ENCODE measurements around the gene SPON1.

Gene SPON1

DNA sequence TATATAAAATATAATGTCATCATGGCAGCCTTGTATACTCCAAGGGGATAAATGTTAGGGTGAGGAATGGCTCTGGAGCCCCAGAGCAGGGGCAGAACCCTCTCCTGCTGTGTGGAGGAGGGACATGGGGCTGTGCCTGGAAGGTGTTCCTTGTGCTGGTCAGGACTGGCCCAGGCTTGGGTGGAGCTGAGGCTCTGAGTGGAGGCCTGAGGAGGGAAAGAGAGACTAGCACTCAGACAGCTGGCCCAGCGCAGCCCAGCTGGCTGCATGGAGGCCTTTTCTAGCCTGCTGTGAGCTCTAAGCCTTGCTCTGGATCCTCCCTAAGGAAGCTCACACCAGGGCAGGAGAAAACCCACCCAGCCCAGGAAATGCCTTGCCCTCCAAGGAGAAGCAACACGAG lies 282.9 kb downstream of the SPON1 start:
- Histone ChIP-seq H2BK120ac (ENCODE audit: low read depth, low read length) (no peak overlapping the region), H4K8ac (ENCODE audit: low read depth, low read length) (no peak overlapping the region), H3K9me3 (replicated peaks in 1 of 2; ENCODE audit: control insufficient read depth in 2 of 2, insufficient read depth in 1 of 2, low read depth in 1 of 2, low read length in 2 of 2) (no peaks in the 10 kb centered on the region), H3K36me3 (replicated peaks in 1 of 2; ENCODE audit: control insufficient read depth in 2 of 2, insufficient read depth in 2 of 2, low read length in 2 of 2) (no peaks in the 10 kb centered on the region), H4K91ac (ENCODE audit: low read depth, low read length, poor library complexity) (no peak overlapping the region), H3K18ac (ENCODE audit: low read length) (no peak overlapping the region), H3K27me3 (ENCODE audit: control insufficient read depth in 3 of 3, insufficient read depth in 3 of 3, low read depth in 1 of 3, low read length in 3 of 3) (peaks cover 0 to 19% (median 0%) of the 10 kb centered on the region in 3 experiments), H2BK15ac (ENCODE audit: low read length) (no peak overlapping the region), H3K4me1 (ENCODE audit: control insufficient read depth in 2 of 2, insufficient read depth in 1 of 2, low read depth in 1 of 2, low read length in 2 of 2) (peaks cover 2 to 15% of the 10 kb centered on the region in 2 donors), H3K23ac (ENCODE audit: low read depth, low read length, poor library complexity) (no peak overlapping the region), H2BK12ac (ENCODE audit: low read length) (no peak overlapping the region), H2AFZ (ENCODE audit: low read length) (no peak overlapping the region), H3K14ac (ENCODE audit: low read length) (no peak overlapping the region), H3K9ac (ENCODE audit: low read depth, low read length, poor library complexity) (no peak overlapping the region), H3K27ac (replicated peaks; ENCODE audit: low read length) (no peak overlapping the region), H2AK5ac (ENCODE audit: low read depth, low read length) (peak overlapping the region; percentile 68), H3K4me2 (ENCODE audit: insufficient read depth, low read length, poor library complexity, severe bottlenecking) (no peak overlapping the region), H2BK5ac (ENCODE audit: low read length) (no peak overlapping the region), H3K4me3 (ENCODE audit: low read length in 2 of 2) (no peak overlapping the region), H3K79me1 (ENCODE audit: low read depth, low read length) (no peaks in the 10 kb centered on the region), H3K4ac (ENCODE audit: low read length) (no peak overlapping the region)
- no peak for DNase-seq (ENCODE audit: low spot score)
- no CpG with 5 or more reads among the region's 2 CpGs for WGBS, 2 donors (ENCODE audit: extremely low coverage in 2 of 2, insufficient read length in 2 of 2, insufficient replicate concordance in 1 of 2)

DNA sequence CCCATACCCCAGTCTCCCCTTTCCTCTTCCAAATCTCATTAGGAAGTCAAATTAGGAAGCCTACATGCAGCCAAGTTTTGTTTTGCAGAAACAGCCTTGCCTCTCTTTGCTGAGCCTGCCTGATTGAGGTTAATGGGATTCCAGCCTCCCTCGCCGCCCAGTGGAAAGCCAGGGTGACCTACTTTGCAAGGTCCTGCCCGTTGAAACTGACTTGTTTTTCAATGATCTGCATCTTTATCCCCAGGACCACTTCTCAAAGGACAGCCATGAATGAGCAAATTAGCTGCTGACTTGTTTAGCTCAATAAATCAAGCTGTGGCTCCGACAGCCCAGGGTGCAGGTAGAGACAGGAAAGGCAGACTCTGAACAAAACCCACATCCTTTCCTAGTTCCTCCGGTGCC lies 286.1 kb downstream of the SPON1 start:
- no peak overlapping the region for H3K23ac ChIP-seq (ENCODE audit: low read depth, low read length, poor library complexity)
- H4K8ac ChIP-seq (ENCODE audit: low read depth, low read length) = no peak overlapping the region
- H3K4me2 ChIP-seq (ENCODE audit: insufficient read depth, low read length, poor library complexity, severe bottlenecking) = no peak overlapping the region
- peak; percentile 47 for DNase-seq (ENCODE audit: low spot score)
- H2BK15ac ChIP-seq (ENCODE audit: low read length) = no peak overlapping the region
- H4K91ac ChIP-seq (ENCODE audit: low read depth, low read length, poor library complexity) = no peak overlapping the region
- no peak overlapping the region for H3K18ac ChIP-seq (ENCODE audit: low read length)
- H3K9me3 ChIP-seq (replicated peaks in 1 of 2; ENCODE audit: control insufficient read depth in 2 of 2, insufficient read depth in 1 of 2, low read depth in 1 of 2, low read length in 2 of 2) = no peaks in the 10 kb centered on the region
- no peak overlapping the region for H3K14ac ChIP-seq (ENCODE audit: low read length)
- WGBS, 2 donors (ENCODE audit: extremely low coverage in 2 of 2, insufficient read length in 2 of 2, insufficient replicate concordance in 1 of 2) = no CpG with 5 or more reads among the region's 5 CpGs
- H3K4me3 ChIP-seq (ENCODE audit: low read length in 2 of 2) = no peak overlapping the region
- H3K4ac ChIP-seq (ENCODE audit: low read length) = no peak overlapping the region
- no peaks in the 10 kb centered on the region for H3K36me3 ChIP-seq (replicated peaks in 1 of 2; ENCODE audit: control insufficient read depth in 2 of 2, insufficient read depth in 2 of 2, low read length in 2 of 2)
- H2AFZ ChIP-seq (ENCODE audit: low read length) = peak overlapping the region; percentile 36
- H2BK12ac ChIP-seq (ENCODE audit: low read length) = no peak overlapping the region
- no peaks in the 10 kb centered on the region for H3K79me1 ChIP-seq (ENCODE audit: low read depth, low read length)
- peak overlapping the region; percentile 26 for H3K27ac ChIP-seq (replicated peaks; ENCODE audit: low read length)
- no peak overlapping the region for H2BK5ac ChIP-seq (ENCODE audit: low read length)
- H3K27me3 ChIP-seq (ENCODE audit: control insufficient read depth in 3 of 3, insufficient read depth in 3 of 3, low read depth in 1 of 3, low read length in 3 of 3) = peaks cover 0 to 38% (median 0%) of the 10 kb centered on the region in 3 experiments
- H3K4me1 ChIP-seq (ENCODE audit: control insufficient read depth in 2 of 2, insufficient read depth in 1 of 2, low read depth in 1 of 2, low read length in 2 of 2) = peaks cover 2 to 15% of the 10 kb centered on the region in 2 donors
- no peak overlapping the region for H2AK5ac ChIP-seq (ENCODE audit: low read depth, low read length)
- no peak overlapping the region for H2BK120ac ChIP-seq (ENCODE audit: low read depth, low read length)
- no peak overlapping the region for H3K9ac ChIP-seq (ENCODE audit: low read depth, low read length, poor library complexity)

- H3K27me3 ChIP-seq (ENCODE audit: control insufficient read depth in 3 of 3, insufficient read depth in 3 of 3, low read depth in 1 of 3, low read length in 3 of 3) = peaks cover 0 to 38% (median 0%) of the 10 kb centered on the region in 3 experiments
- no peak overlapping the region for H3K4me2 ChIP-seq (ENCODE audit: insufficient read depth, low read length, poor library complexity, severe bottlenecking)
- H3K23ac ChIP-seq (ENCODE audit: low read depth, low read length, poor library complexity) = peak overlapping the region; percentile 12
- H2AK5ac ChIP-seq (ENCODE audit: low read depth, low read length) = no peak overlapping the region
- peak overlapping the region; percentile 26 for H3K27ac ChIP-seq (replicated peaks; ENCODE audit: low read length)
- H4K8ac ChIP-seq (ENCODE audit: low read depth, low read length) = no peak overlapping the region
- H3K9ac ChIP-seq (ENCODE audit: low read depth, low read length, poor library complexity) = no peak overlapping the region
- no peaks in the 10 kb centered on the region for H3K9me3 ChIP-seq (replicated peaks in 1 of 2; ENCODE audit: control insufficient read depth in 2 of 2, insufficient read depth in 1 of 2, low read depth in 1 of 2, low read length in 2 of 2)
- no peak overlapping the region for H2BK120ac ChIP-seq (ENCODE audit: low read depth, low read length)
- peaks cover 2 to 15% of the 10 kb centered on the region in 2 donors for H3K4me1 ChIP-seq (ENCODE audit: control insufficient read depth in 2 of 2, insufficient read depth in 1 of 2, low read depth in 1 of 2, low read length in 2 of 2)
- no CpG with 5 or more reads among the region's 10 CpGs for WGBS, 2 donors (ENCODE audit: extremely low coverage in 2 of 2, insufficient read length in 2 of 2, insufficient replicate concordance in 1 of 2)
- no peak overlapping the region for H3K4me3 ChIP-seq (ENCODE audit: low read length in 2 of 2)
- H4K91ac ChIP-seq (ENCODE audit: low read depth, low read length, poor library complexity) = no peak overlapping the region
- peak; percentile 71 for DNase-seq (ENCODE audit: low spot score)
- H2BK12ac ChIP-seq (ENCODE audit: low read length) = no peak overlapping the region
- H2BK15ac ChIP-seq (ENCODE audit: low read length) = no peak overlapping the region
- no peak overlapping the region for H2AFZ ChIP-seq (ENCODE audit: low read length)
- H2BK5ac ChIP-seq (ENCODE audit: low read length) = no peak overlapping the region
- H3K79me1 ChIP-seq (ENCODE audit: low read depth, low read length) = no peaks in the 10 kb centered on the region
- H3K36me3 ChIP-seq (replicated peaks in 1 of 2; ENCODE audit: control insufficient read depth in 2 of 2, insufficient read depth in 2 of 2, low read length in 2 of 2) = no peaks in the 10 kb centered on the region
- no peak overlapping the region for H3K14ac ChIP-seq (ENCODE audit: low read length)
- no peak overlapping the region for H3K18ac ChIP-seq (ENCODE audit: low read length)
- no peak overlapping the region for H3K4ac ChIP-seq (ENCODE audit: low read length)
Measured at GRCh38 chr11:14249121-14249963, 286.8 kb downstream of the SPON1 start.

DNA sequence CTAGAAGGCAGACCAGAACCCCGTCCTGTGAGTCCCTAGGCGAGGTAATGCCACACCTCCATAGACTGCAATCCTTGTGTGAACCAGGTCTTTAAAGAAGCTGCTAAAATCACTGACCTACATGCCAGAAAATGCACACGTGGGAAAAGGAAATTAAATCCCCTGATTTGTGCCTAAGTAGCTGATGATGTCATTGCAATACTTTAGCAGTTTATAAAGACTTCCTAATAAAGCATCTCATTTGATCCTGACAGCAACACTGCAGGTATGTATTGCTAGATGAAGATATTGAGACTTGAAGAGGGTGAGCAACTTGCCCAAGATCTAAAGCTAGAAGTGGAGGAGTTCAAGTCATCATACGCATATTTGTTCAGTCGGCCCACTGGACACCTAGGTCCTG lies 289.2 kb downstream of the SPON1 start:
- Histone ChIP-seq H4K91ac (ENCODE audit: low read depth, low read length, poor library complexity) (no peak overlapping the region), H3K4ac (ENCODE audit: low read length) (no peak overlapping the region), H3K18ac (ENCODE audit: low read length) (no peak overlapping the region), H2BK12ac (ENCODE audit: low read length) (no peak overlapping the region), H3K27ac (replicated peaks; ENCODE audit: low read length) (no peak overlapping the region), H3K4me2 (ENCODE audit: insufficient read depth, low read length, poor library complexity, severe bottlenecking) (no peak overlapping the region), H3K79me1 (ENCODE audit: low read depth, low read length) (no peaks in the 10 kb centered on the region), H3K4me1 (ENCODE audit: control insufficient read depth in 2 of 2, insufficient read depth in 1 of 2, low read depth in 1 of 2, low read length in 2 of 2) (peaks cover 2 to 11% of the 10 kb centered on the region in 2 donors), H3K9me3 (replicated peaks in 1 of 2; ENCODE audit: control insufficient read depth in 2 of 2, insufficient read depth in 1 of 2, low read depth in 1 of 2, low read length in 2 of 2) (no peaks in the 10 kb centered on the region), H3K4me3 (ENCODE audit: low read length in 2 of 2) (no peak overlapping the region), H2AK5ac (ENCODE audit: low read depth, low read length) (no peak overlapping the region), H2BK15ac (ENCODE audit: low read length) (no peak overlapping the region), H3K23ac (ENCODE audit: low read depth, low read length, poor library complexity) (no peak overlapping the region), H3K14ac (ENCODE audit: low read length) (no peak overlapping the region), H2BK120ac (ENCODE audit: low read depth, low read length) (no peak overlapping the region), H3K36me3 (replicated peaks in 1 of 2; ENCODE audit: control insufficient read depth in 2 of 2, insufficient read depth in 2 of 2, low read length in 2 of 2) (no peaks in the 10 kb centered on the region), H2AFZ (ENCODE audit: low read length) (no peak overlapping the region), H3K9ac (ENCODE audit: low read depth, low read length, poor library complexity) (no peak overlapping the region), H4K8ac (ENCODE audit: low read depth, low read length) (no peak overlapping the region), H2BK5ac (ENCODE audit: low read length) (no peak overlapping the region), H3K27me3 (ENCODE audit: control insufficient read depth in 3 of 3, insufficient read depth in 3 of 3, low read depth in 1 of 3, low read length in 3 of 3) (peaks cover 0 to 35% (median 0%) of the 10 kb centered on the region in 3 experiments)
- no CpG with 5 or more reads among the region's 5 CpGs for WGBS, 2 donors (ENCODE audit: extremely low coverage in 2 of 2, insufficient read length in 2 of 2, insufficient replicate concordance in 1 of 2)
- DNase-seq (ENCODE audit: low spot score) = no peak

Measured in neuronal stem cell (in vitro differentiated cells).